Panc1 (cell line): Measurements from ENCODE around the gene RBM23. TPM values are rescaled to one million over a fixed set of nuclear protein-coding genes. Genes with fewer than 3 reads are reported as not detected.

Source experiments
- ATAC-seq: fragments of 200-7000 bp; cut with Tn5 transposase; 2 replicates; pipeline ENCODE4 v1.9.1; 2020; ENCODE audit warnings: mild to moderate bottlenecking, moderate library complexity
- BruUV-seq: library from RNA; stranded (reverse); fragments of 400-500 nt; replicated peaks from 2 replicates; lab custom pipeline; 2021; lab: Mats Ljungman, UMichigan
- CTCF ChIA-PET: fragments of 300-600 bp; sonication (Branson Sonifier 250); formaldehyde crosslinking; loops from one replicate; lab custom pipeline; 2022; ENCODE audit warnings: antibody characterized with exemption; lab: Charles Lee
- POLR2A ChIA-PET: fragments of 300-600 bp; sonication (Branson Sonifier 250); formaldehyde crosslinking; loops from one replicate; lab custom pipeline; 2022; ENCODE audit warnings: antibody characterized with exemption; lab: Charles Lee
- DNase-seq: peaks from one replicate; pipeline ENCODE4 v3.0.0-alpha.2; 2010; ENCODE audit warnings: low read depth, low spot score
- H3K27ac ChIP-seq: 2 replicates; pipeline ENCODE4 v1.5.1; 2011; ENCODE audit warnings: mild to moderate bottlenecking, low read length, inconsistent platforms
- H3K27me3 ChIP-seq: fragments of 200-500 bp; sonication (Bioruptor generic); 2 replicates; pipeline ENCODE4 v1.6.0; 2014; ENCODE audit warnings: low read length, inconsistent platforms; ENCODE audit not compliant: control insufficient read depth, insufficient read depth
- H3K36me3 ChIP-seq: fragments of 200-500 bp; sonication (Bioruptor generic); 2 replicates; pipeline ENCODE4 v1.5.1; 2014; ENCODE audit warnings: inconsistent platforms, mild to moderate bottlenecking, low read length, moderate library complexity; ENCODE audit not compliant: control insufficient read depth, insufficient read depth
- H3K4me1 ChIP-seq: 2 replicates; pipeline ENCODE4 v1.5.1; 2011; ENCODE audit warnings: inconsistent platforms, mild to moderate bottlenecking, low read length, moderate library complexity; ENCODE audit not compliant: control insufficient read depth, insufficient read depth
- H3K4me3 ChIP-seq, 2 experiments: 2 replicates each; pipeline ENCODE4 v1.5.1; 2011 to 2012; ENCODE audit warnings: low read depth in 2 of 2, low read length in 2 of 2, mild to moderate bottlenecking in 2 of 2, inconsistent platforms in 1 of 2, moderate library complexity in 1 of 2
- H3K9me3 ChIP-seq: fragments of 200-500 bp; sonication (Bioruptor generic); 2 replicates; pipeline ENCODE4 v1.5.1; 2014; ENCODE audit warnings: low read depth, mild to moderate bottlenecking, inconsistent platforms, low read length, moderate library complexity; ENCODE audit not compliant: control insufficient read depth, insufficient read depth
- POLR2AphosphoS5 ChIP-seq: IDR thresholded peaks from 2 replicates; pipeline ENCODE4 v1.6.1; 2012; ENCODE audit warnings: mild to moderate bottlenecking, low read depth, low read length, moderate library complexity
- SIN3A ChIP-seq: IDR thresholded peaks from 2 replicates; pipeline ENCODE4 v1.6.1; 2012; ENCODE audit warnings: low read depth, mild to moderate bottlenecking, low read length, moderate library complexity, borderline replicate concordance; ENCODE audit not compliant: insufficient read depth
- TCF7L2 ChIP-seq: IDR thresholded peaks from 2 replicates; pipeline ENCODE4 v1.6.1; 2011; ENCODE audit warnings: mild to moderate bottlenecking, low read depth, low read length, inconsistent platforms
- in situ Hi-C: cut with HindIII; loops from 2 replicates; pipeline ENCODE4 v1.10.0; 2016; ENCODE audit warnings: low sequenced_read_pairs, low pct_unique_long_range_greater_than_20kb
- intact Hi-C: fragments of 100-400 bp; cut with micrococcal nuclease; formaldehyde crosslinking; loops from one replicate; pipeline ENCODE4 v1.10.0; 2022; ENCODE audit not compliant: unreplicated experiment
- total RNA-seq: library from RNA; stranded (reverse); gene quantifications from one replicate; pipeline ENCODE4 v1.2.1, GENCODE V29; 2021; ENCODE audit not compliant: unreplicated experiment
- TF ChIP-seq, protein P1 (sequence below): fragments of 450-650 bp; IDR thresholded peaks from 2 replicates; pipeline ENCODE4 v1.5.1; 2017; ENCODE audit warnings: mild to moderate bottlenecking
- TF ChIP-seq, protein P2 (sequence below), 2 experiments: IDR thresholded peaks; 2 replicates each; pipeline ENCODE4 v1.6.1; 2011 to 2012; ENCODE audit warnings: low read depth in 2 of 2, control low read depth in 1 of 2, low read length in 1 of 2, mild to moderate bottlenecking in 1 of 2, moderate library complexity in 1 of 2; ENCODE audit not compliant: insufficient read depth in 1 of 2

RBM23 gene
- total RNA-seq, 1 experiment from 2014 or later: 47.2 TPM

DNA sequence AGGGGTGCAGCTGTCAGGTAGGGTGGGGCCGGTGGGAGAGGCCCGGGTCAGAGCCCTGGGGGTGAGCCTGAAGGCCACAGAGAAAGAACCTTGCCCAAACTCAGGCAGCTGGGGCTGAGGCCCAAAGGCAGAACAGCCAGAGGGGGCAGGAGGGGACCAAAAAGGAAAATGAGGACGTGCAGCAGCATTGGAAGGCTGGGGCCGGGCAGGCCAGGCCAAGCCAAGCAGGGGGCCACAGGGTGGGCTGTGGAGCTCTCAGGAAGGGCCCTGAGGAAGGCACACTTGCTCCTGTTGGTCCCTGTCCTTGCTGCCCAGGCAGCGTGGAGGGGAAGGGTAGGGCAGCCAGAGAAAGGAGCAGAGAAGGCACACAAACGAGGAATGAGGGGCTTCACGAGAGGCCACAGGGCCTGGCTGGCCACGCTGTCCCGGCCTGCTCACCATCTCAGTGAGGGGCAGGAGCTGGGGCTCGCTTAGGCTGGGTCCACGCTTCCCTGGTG is 72.1 kb downstream of the RBM23 start:
- in situ Hi-C loops: no loop called here
- intact Hi-C loops: no loop called here

DNA sequence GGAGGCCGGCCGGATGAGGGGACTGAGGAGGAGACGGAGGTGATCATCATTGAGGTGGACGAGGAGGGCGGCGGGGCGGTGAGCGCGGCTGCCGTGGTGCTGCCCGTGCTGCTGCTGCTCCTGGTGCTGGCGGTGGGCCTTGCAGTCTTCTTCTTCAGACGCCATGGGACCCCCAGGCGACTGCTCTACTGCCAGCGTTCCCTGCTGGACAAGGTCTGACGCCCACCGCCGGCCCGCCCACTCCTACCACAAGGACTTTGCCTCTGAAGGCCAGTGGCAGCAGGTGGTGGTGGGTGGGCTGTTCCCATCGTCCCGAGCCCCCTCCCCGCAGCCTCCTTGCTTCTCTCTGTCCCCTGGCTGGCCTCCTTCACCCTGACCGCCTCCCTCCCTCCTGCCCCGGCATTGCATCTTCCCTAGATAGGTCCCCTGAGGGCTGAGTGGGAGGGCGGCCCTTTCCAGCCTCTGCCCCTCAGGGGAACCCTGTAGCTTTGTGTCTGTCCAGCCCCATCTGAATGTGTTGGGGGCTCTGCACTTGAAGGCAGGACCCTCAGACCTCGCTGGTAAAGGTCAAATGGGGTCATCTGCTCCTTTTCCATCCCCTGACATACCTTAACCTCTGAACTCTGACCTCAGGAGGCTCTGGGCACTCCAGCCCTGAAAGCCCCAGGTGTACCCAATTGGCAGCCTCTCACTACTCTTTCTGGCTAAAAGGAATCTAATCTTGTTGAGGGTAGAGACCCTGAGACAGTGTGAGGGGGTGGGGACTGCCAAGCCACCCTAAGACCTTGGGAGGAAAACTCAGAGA is 72.9 kb downstream of the RBM23 start:
- ChIA-PET POLR2A (no interaction called here), CTCF (no interaction called here)
- BruUV-seq: no TSS peak
- intact Hi-C loops (no loop called here), in situ Hi-C loops (no loop called here)
- no peak overlapping the region for H3K27ac ChIP-seq
- DNase-seq: no peak
- H3K36me3 ChIP-seq: no peaks in the 10 kb centered on the region
- H3K27me3 ChIP-seq: no peaks in the 10 kb centered on the region
- H3K4me3 ChIP-seq: no peak overlapping the region
- no peaks in the 10 kb centered on the region for H3K9me3 ChIP-seq
- TF ChIP-seq, protein P1, sequence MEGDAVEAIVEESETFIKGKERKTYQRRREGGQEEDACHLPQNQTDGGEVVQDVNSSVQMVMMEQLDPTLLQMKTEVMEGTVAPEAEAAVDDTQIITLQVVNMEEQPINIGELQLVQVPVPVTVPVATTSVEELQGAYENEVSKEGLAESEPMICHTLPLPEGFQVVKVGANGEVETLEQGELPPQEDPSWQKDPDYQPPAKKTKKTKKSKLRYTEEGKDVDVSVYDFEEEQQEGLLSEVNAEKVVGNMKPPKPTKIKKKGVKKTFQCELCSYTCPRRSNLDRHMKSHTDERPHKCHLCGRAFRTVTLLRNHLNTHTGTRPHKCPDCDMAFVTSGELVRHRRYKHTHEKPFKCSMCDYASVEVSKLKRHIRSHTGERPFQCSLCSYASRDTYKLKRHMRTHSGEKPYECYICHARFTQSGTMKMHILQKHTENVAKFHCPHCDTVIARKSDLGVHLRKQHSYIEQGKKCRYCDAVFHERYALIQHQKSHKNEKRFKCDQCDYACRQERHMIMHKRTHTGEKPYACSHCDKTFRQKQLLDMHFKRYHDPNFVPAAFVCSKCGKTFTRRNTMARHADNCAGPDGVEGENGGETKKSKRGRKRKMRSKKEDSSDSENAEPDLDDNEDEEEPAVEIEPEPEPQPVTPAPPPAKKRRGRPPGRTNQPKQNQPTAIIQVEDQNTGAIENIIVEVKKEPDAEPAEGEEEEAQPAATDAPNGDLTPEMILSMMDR: no peak
- TF ChIP-seq SIN3A (no peak), POLR2AphosphoS5 (no peak), TCF7L2 (no peak)
- TF ChIP-seq, protein P2, sequence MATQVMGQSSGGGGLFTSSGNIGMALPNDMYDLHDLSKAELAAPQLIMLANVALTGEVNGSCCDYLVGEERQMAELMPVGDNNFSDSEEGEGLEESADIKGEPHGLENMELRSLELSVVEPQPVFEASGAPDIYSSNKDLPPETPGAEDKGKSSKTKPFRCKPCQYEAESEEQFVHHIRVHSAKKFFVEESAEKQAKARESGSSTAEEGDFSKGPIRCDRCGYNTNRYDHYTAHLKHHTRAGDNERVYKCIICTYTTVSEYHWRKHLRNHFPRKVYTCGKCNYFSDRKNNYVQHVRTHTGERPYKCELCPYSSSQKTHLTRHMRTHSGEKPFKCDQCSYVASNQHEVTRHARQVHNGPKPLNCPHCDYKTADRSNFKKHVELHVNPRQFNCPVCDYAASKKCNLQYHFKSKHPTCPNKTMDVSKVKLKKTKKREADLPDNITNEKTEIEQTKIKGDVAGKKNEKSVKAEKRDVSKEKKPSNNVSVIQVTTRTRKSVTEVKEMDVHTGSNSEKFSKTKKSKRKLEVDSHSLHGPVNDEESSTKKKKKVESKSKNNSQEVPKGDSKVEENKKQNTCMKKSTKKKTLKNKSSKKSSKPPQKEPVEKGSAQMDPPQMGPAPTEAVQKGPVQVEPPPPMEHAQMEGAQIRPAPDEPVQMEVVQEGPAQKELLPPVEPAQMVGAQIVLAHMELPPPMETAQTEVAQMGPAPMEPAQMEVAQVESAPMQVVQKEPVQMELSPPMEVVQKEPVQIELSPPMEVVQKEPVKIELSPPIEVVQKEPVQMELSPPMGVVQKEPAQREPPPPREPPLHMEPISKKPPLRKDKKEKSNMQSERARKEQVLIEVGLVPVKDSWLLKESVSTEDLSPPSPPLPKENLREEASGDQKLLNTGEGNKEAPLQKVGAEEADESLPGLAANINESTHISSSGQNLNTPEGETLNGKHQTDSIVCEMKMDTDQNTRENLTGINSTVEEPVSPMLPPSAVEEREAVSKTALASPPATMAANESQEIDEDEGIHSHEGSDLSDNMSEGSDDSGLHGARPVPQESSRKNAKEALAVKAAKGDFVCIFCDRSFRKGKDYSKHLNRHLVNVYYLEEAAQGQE (IDR thresholded peaks at IDR 0.05; ENCODE audit: insufficient read depth in 1 of 2, low read depth in 2 of 2, low read length in 1 of 2): no peak
- no peaks in the 10 kb centered on the region for H3K4me1 ChIP-seq
- no peak for ATAC-seq

More for the DNA sequence above, 72.1 kb downstream of the RBM23 start:
- H3K4me3 ChIP-seq: no peak overlapping the region
- no peak for ATAC-seq
- TF ChIP-seq, protein P2 (IDR thresholded peaks at IDR 0.05; ENCODE audit: insufficient read depth in 1 of 2, low read depth in 2 of 2, low read length in 1 of 2): no peak
- TF ChIP-seq TCF7L2: no peak
- no peak for TF ChIP-seq SIN3A
- TF ChIP-seq POLR2AphosphoS5: no peak
- TF ChIP-seq, protein P1: no peak
- no peaks in the 10 kb centered on the region for H3K4me1 ChIP-seq
- H3K9me3 ChIP-seq: no peaks in the 10 kb centered on the region
- ChIA-PET POLR2A (no interaction called here), CTCF (no interaction called here)
- no peak for DNase-seq
- BruUV-seq: TSS peak; percentile 83
- H3K27ac ChIP-seq: no peak overlapping the region
- H3K36me3 ChIP-seq: no peaks in the 10 kb centered on the region
- no peaks in the 10 kb centered on the region for H3K27me3 ChIP-seq
